Fibroblast of the aortic adventitia (primary cell): ENCODE results near the gene CSF1. TPM values are rescaled to one million over a fixed set of nuclear protein-coding genes. Genes with fewer than 3 reads are reported as not detected.

Experiments used
- DNase-seq: peaks from one replicate; pipeline ENCODE4 v3.0.0-alpha.2; 2010; ENCODE audit warnings: low read depth
- H3K4me3 ChIP-seq: 2 replicates; pipeline ENCODE4 v1.5.1; 2011; ENCODE audit warnings: low read depth, mild to moderate bottlenecking, control low read depth, low read length, moderate library complexity
- CTCF ChIP-seq: IDR thresholded peaks from 2 replicates; pipeline ENCODE4 v1.5.1; 2011; ENCODE audit warnings: mild to moderate bottlenecking, low read length, control low read depth, inconsistent platforms; ENCODE audit not compliant: insufficient read depth
- total RNA-seq: library from RNA; depleted of rRNA; stranded (reverse); fragments of >200 nt; gene quantifications from 2 replicates; pipeline ENCODE4 v1.2.3, GENCODE V29; 2012; ENCODE audit warnings: low replicate concordance

CSF1 gene
- total RNA-seq, 1 donor: 61.9 TPM

- TF ChIP-seq CTCF: no peak
- peak; percentile 57 for DNase-seq
- H3K4me3 ChIP-seq: no peak overlapping the region
Observed at GRCh38 chr1:109895720-109896504, 14.7 kb upstream of the CSF1 start.

- TF ChIP-seq CTCF: no peak
- H3K4me3 ChIP-seq: no peak overlapping the region
- DNase-seq: no peak
Observed at GRCh38 chr1:109896681-109897080, 14.0 kb upstream of the CSF1 start.

GRCh38 chr1:109897259-109897955 is 13.2 kb upstream of the CSF1 start:
- no peak for TF ChIP-seq CTCF
- H3K4me3 ChIP-seq: no peak overlapping the region
- peak; percentile 60 for DNase-seq

- no peak for TF ChIP-seq CTCF
- no peak overlapping the region for H3K4me3 ChIP-seq
- DNase-seq: no peak
Observed at GRCh38 chr1:109898842-109899241, 11.8 kb upstream of the CSF1 start.

GRCh38 chr1:109901141-109901523 is 9.5 kb upstream of the CSF1 start:
- H3K4me3 ChIP-seq: no peak overlapping the region
- no peak for TF ChIP-seq CTCF
- no peak for DNase-seq

- no peak for TF ChIP-seq CTCF
- no peak for DNase-seq
- H3K4me3 ChIP-seq: no peak overlapping the region
Observed at GRCh38 chr1:109901524-109902145, 9.0 kb upstream of the CSF1 start.
